GM21723 (cell line): ENCODE results near the gene CPHXL.

Source experiments
- ATAC-seq: cut with Tn5 transposase; IDR thresholded peaks from one replicate; pipeline ENCODE4 v1.9.1; 2021; ENCODE audit warnings: mild to moderate bottlenecking, moderate library complexity; ENCODE audit not compliant: unreplicated experiment

CPHXL gene

GRCh38 chr16:75726390-75726789 lies at the start of gene CPHXL:
Gene CPHXL, minus strand, starts transcription at chr16:75726490. Its CDS starts 48 bp downstream, at chr16:75726442.
- no peak for ATAC-seq

- ATAC-seq: no peak
Measured at GRCh38 chr16:75774197-75774596, 47.9 kb upstream of the CPHXL start.

GRCh38 chr16:75770051-75770450 lies 43.8 kb upstream of the CPHXL start:
- no peak for ATAC-seq

- peak; percentile 87 for ATAC-seq
Measured at GRCh38 chr16:75764154-75764768, 38.0 kb upstream of the CPHXL start.

- ATAC-seq: no peak
Measured at GRCh38 chr16:75763204-75763603, 36.9 kb upstream of the CPHXL start.

GRCh38 chr16:75762746-75763145 lies 36.5 kb upstream of the CPHXL start:
- ATAC-seq: no peak

GRCh38 chr16:75761108-75761507 lies 34.8 kb upstream of the CPHXL start:
- peak; percentile 33 for ATAC-seq

- no peak for ATAC-seq
Measured at GRCh38 chr16:75760018-75760519, 33.8 kb upstream of the CPHXL start.

- ATAC-seq: no peak
Measured at GRCh38 chr16:75758215-75758614, 31.9 kb upstream of the CPHXL start.

- no peak for ATAC-seq
Measured at GRCh38 chr16:75754141-75754540, 27.9 kb upstream of the CPHXL start.

- ATAC-seq: no peak
Measured at GRCh38 chr16:75750528-75750927, 24.2 kb upstream of the CPHXL start.

GRCh38 chr16:75746359-75746758 lies 20.1 kb upstream of the CPHXL start:
- ATAC-seq: no peak

- peak; percentile 90 for ATAC-seq
Measured at GRCh38 chr16:75745823-75746222, 19.5 kb upstream of the CPHXL start.

- ATAC-seq: peak; percentile 43
Measured at GRCh38 chr16:75745242-75745641, 19.0 kb upstream of the CPHXL start.

- ATAC-seq: no peak
Measured at GRCh38 chr16:75742424-75743047, 16.2 kb upstream of the CPHXL start.

GRCh38 chr16:75733305-75734211 lies 7.3 kb upstream of the CPHXL start:
- ATAC-seq: no peak

GRCh38 chr16:75732871-75733270 lies 6.6 kb upstream of the CPHXL start:
- ATAC-seq: no peak

- ATAC-seq: no peak
Measured at GRCh38 chr16:75727221-75727620, 931 bp upstream of the CPHXL start.

- ATAC-seq: no peak
Measured at GRCh38 chr16:75718452-75718851, 7.8 kb downstream of the CPHXL start.

GRCh38 chr16:75714661-75715060 lies 11.6 kb downstream of the CPHXL start:
- no peak for ATAC-seq

GRCh38 chr16:75710344-75710743 lies 15.9 kb downstream of the CPHXL start:
- no peak for ATAC-seq

- no peak for ATAC-seq
Measured at GRCh38 chr16:75703306-75703705, 23.0 kb downstream of the CPHXL start.
